Thyroid gland (tissue), 4 donors: ENCODE measurements around the gene MAGI1. TPM values are rescaled to one million over a fixed set of nuclear protein-coding genes. Genes with fewer than 3 reads are reported as not detected.
A peak's percentile ranks its signal among the peaks of the same experiment; 100 is the strongest.

Experiments used
- DNase-seq, 2 donors: peaks; one replicate each; pipeline ENCODE4 v3.0.0-alpha.2; 2019
- H3K27ac ChIP-seq, 3 donors: fragments of 200-600 bp; sonication (generic); 1 replicate in 2 of 3; 2 replicates in 1 of 3; pipeline ENCODE4 v1.5.1; 2016 to 2019; ENCODE audit warnings: mild to moderate bottlenecking in 1 of 3, moderate library complexity in 1 of 3
- H3K27me3 ChIP-seq: fragments of 200-600 bp; sonication (generic); one replicate; pipeline ENCODE4 v1.5.1; 2019
- H3K36me3 ChIP-seq, 2 donors: fragments of 200-600 bp; sonication (generic); one replicate each; pipeline ENCODE4 v1.5.1; 2016 to 2019
- H3K4me1 ChIP-seq, 2 donors: fragments of 200-600 bp; sonication (generic); one replicate each; pipeline ENCODE4 v1.5.1; 2017 to 2019
- H3K4me3 ChIP-seq, 3 donors: fragments of 200-600 bp; sonication (generic); replicated peaks in 1 of 3; 1 replicate in 2 of 3; 2 replicates in 1 of 3; pipeline ENCODE4 v1.5.1; 2016; ENCODE audit warnings: mild to moderate bottlenecking in 1 of 3
- H3K9me3 ChIP-seq: fragments of 200-600 bp; sonication (generic); one replicate; pipeline ENCODE4 v1.5.1; 2017
- POLR2A ChIP-seq, 2 donors: fragments of 450-650 bp; IDR thresholded peaks; one replicate each; pipeline ENCODE4 v1.6.1; 2017; ENCODE audit warnings: antibody characterized with exemption in 2 of 2, mild to moderate bottlenecking in 2 of 2, moderate library complexity in 1 of 2
- WGBS, 2 donors: methylation state at CpG; one replicate each; pipeline ENCODE4 v1.1.5; 2017; 5-methylcytosine and 5-hydroxymethylcytosine counted together
- intact Hi-C: fragments of 100-400 bp; cut with DNase I; formaldehyde crosslinking; loops from one replicate; pipeline ENCODE4 v1.15.1; 2023
- total RNA-seq, 4 donors: library from RNA; depleted of rRNA; stranded (reverse); fragments of >200 nt; gene quantifications; one replicate each; pipeline ENCODE4 v1.2.3, GENCODE V29; 2016
- TF ChIP-seq, protein P1 (sequence below), 6 experiments: fragments of 200-600 bp in 3 of 6; fragments of 450-650 bp in 3 of 6; sonication (generic) in 3 of 6; IDR thresholded peaks; one replicate each; pipeline ENCODE4 v1.5.1; 2016 to 2019; ENCODE audit warnings: antibody characterized with exemption in 6 of 6, mild to moderate bottlenecking in 2 of 6, inconsistent platforms in 1 of 6, moderate library complexity in 1 of 6

MAGI1 gene
- total RNA-seq, 4 donors from 2014 or later, result 60.5 to 123 (median 87.5) TPM

DNA sequence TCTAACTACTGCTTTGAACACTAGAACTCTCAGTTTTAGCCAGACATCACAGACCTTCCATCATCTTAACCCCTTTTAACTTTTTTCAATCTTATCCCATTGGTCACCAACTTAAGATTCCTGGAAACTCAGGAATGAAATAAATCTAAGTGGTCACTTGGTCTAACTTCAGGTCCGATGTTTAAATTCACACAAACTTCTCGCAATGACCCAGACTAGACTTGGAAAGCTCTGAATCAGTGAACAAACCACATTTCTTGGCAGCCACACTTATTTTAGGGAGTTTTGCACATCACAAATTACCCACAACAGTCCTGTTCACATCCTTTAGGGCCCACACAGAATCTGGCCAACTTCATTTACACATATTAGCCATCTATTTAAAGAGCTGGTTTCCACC lies 118.9 kb downstream of the MAGI1 start:
- no peak overlapping the region for H3K27ac ChIP-seq
- H3K4me3 ChIP-seq, result no peak overlapping the region
- intact Hi-C loops, result no loop called here
- H3K4me1 ChIP-seq, result no peaks in the 10 kb centered on the region
- H3K9me3 ChIP-seq, result no peaks in the 10 kb centered on the region
- H3K36me3 ChIP-seq, result no peaks in the 10 kb centered on the region
- TF ChIP-seq, protein P1, sequence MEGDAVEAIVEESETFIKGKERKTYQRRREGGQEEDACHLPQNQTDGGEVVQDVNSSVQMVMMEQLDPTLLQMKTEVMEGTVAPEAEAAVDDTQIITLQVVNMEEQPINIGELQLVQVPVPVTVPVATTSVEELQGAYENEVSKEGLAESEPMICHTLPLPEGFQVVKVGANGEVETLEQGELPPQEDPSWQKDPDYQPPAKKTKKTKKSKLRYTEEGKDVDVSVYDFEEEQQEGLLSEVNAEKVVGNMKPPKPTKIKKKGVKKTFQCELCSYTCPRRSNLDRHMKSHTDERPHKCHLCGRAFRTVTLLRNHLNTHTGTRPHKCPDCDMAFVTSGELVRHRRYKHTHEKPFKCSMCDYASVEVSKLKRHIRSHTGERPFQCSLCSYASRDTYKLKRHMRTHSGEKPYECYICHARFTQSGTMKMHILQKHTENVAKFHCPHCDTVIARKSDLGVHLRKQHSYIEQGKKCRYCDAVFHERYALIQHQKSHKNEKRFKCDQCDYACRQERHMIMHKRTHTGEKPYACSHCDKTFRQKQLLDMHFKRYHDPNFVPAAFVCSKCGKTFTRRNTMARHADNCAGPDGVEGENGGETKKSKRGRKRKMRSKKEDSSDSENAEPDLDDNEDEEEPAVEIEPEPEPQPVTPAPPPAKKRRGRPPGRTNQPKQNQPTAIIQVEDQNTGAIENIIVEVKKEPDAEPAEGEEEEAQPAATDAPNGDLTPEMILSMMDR (IDR thresholded peaks at IDR 0.05), result no peak
- TF ChIP-seq POLR2A (IDR thresholded peaks at IDR 0.05), result no peak
- no peaks in the 10 kb centered on the region for H3K27me3 ChIP-seq
- no peak for DNase-seq
- 85 to 87% methylated on average over 2 of the region's 2 CpGs for WGBS, 2 donors

DNA sequence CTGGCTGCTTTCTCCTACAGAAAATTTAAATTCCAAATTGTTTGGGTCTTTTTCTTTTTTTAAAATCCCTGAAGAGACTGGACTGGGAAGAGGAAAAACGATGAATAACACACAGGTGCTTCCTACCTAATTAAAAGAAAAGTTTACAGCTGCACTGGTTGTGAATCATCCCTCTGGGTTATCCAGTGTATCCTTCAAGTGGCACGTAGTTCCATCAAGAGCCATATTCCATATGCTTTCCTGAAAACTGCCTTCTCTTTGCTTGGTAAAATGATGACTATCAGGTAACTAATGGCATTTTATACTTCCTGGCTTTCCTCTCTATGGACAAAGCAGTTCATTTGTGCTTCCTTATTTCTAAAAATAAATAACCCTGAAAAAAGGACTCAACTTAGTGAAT lies 123.2 kb downstream of the MAGI1 start:
- Histone ChIP-seq H3K27me3 (no peaks in the 10 kb centered on the region), H3K36me3 (no peaks in the 10 kb centered on the region), H3K27ac (no peak overlapping the region), H3K4me1 (peaks cover 4 to 7% of the 10 kb centered on the region in 2 donors), H3K4me3 (no peak overlapping the region), H3K9me3 (no peaks in the 10 kb centered on the region)
- intact Hi-C loops, result no loop called here
- no peak for DNase-seq
- WGBS, 2 donors, result 72 to 86% methylated on average over 2 of the region's 2 CpGs
- TF ChIP-seq POLR2A (IDR thresholded peaks at IDR 0.05), result no peak
- TF ChIP-seq, protein P1 (IDR thresholded peaks at IDR 0.05), result no peak

DNA sequence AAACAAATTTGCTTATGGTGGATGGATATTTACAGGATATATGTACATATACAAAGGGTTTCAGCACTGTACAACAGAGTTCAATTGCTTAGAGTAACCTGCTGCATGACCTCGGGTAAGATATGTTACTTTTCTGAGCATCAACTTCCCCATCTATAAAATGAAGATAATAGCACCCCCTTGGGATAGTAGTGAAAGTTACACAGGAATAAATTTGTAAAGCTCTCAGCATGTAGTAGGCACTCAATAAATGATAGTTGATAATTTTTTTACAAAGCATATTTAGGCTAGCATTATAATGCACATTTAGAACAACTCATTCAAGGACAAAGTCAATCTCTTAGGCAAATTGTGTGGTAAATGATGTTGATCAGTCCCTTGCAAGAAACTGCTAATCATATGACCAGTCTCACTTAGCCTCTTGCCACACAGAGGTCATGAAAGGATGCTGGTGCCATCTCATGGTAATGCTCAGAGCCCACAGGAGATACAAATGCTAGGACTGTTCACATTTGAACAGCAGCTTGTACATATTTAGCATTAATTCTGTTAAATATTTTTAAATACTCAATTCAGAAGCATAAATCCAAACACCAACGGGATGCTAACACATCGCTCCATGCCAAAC lies 123.9 kb downstream of the MAGI1 start:
- H3K36me3 ChIP-seq, result no peaks in the 10 kb centered on the region
- no peaks in the 10 kb centered on the region for H3K27me3 ChIP-seq
- H3K9me3 ChIP-seq, result no peaks in the 10 kb centered on the region
- intact Hi-C loops, result no loop called here
- H3K27ac ChIP-seq, result no peak overlapping the region
- WGBS, 2 donors, result 88 to 94% methylated on average over 3 of the region's 3 CpGs
- TF ChIP-seq, protein P1 (IDR thresholded peaks at IDR 0.05), result peak in 1 of 6 experiments; percentile 19
- no peak for TF ChIP-seq POLR2A (IDR thresholded peaks at IDR 0.05)
- no peak overlapping the region for H3K4me3 ChIP-seq
- no peak for DNase-seq
- H3K4me1 ChIP-seq, result peaks cover 4 to 7% of the 10 kb centered on the region in 2 donors

DNA sequence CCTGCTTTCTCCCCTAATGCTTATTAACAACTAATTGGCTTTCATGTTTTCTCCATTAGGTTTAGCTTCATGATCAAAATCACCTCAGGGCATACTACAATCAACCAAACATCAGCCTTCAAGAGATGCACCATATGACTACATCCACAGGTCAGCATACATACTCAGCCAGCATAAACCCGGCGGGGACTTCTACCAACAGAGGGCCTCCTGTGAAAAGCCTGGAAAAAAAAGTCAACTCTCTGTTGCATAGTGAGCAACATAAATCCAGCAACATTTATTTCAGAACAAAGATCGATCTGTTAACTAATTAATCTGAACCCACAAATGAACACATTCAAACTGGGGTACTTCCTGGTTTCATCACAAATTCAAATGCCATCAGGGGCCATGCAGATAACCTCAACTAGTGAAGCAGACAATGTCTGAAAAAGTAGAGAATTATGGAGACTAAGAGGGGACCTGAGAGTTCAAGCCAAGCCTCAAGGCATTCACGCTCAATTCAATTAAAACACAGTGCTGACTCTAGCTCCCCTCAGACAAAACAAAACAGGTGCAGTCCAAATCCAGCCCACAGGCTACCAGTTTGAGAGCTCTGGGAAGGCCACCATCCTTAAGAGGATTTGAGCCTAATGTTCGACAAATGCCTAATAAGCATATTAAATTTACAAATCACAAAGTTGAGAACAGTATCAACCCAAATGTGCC lies 124.5 kb downstream of the MAGI1 start:
- Histone ChIP-seq H3K4me1 (peaks cover 4 to 7% of the 10 kb centered on the region in 2 donors), H3K9me3 (no peaks in the 10 kb centered on the region), H3K27me3 (no peaks in the 10 kb centered on the region), H3K27ac (no peak overlapping the region), H3K4me3 (no peak overlapping the region), H3K36me3 (no peaks in the 10 kb centered on the region)
- WGBS, 2 donors, result 78 to 86% methylated on average over 5 of the region's 5 CpGs
- DNase-seq, result no peak
- intact Hi-C loops, result no loop called here
- TF ChIP-seq, protein P1 (IDR thresholded peaks at IDR 0.05), result no peak
- TF ChIP-seq POLR2A (IDR thresholded peaks at IDR 0.05), result no peak

DNA sequence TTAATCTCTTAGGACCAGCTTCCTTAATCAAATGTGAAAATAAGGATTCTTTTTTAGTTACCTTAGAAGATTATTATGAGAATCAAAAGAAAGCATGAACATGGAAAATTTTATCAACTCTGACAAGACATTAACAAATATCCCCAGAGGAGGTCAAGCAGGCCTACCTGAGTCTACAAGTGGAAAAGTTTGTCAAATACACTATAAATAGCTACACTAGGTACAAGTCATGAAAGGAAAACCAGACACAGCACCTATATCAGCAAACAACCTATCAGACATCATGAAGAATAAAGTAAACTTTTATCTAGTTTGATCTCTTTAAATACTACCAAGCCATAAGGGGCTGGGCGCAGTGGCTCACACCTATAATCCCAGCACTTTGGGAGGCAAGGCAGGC lies 126.1 kb downstream of the MAGI1 start:
- peaks cover 6 to 7% of the 10 kb centered on the region in 2 donors for H3K4me1 ChIP-seq
- H3K27ac ChIP-seq, result peak overlapping the region in 1 of 3 donors; percentile 27

More for the DNA sequence above, 126.1 kb downstream of the MAGI1 start:
- no peaks in the 10 kb centered on the region for H3K27me3 ChIP-seq
- intact Hi-C loops, result no loop called here
- no peak for DNase-seq
- 100% methylated on average over 1 of the region's 1 CpG for WGBS, 2 donors
- no peak overlapping the region for H3K4me3 ChIP-seq
- TF ChIP-seq, protein P1 (IDR thresholded peaks at IDR 0.05), result no peak
- no peak for TF ChIP-seq POLR2A (IDR thresholded peaks at IDR 0.05)
- no peaks in the 10 kb centered on the region for H3K9me3 ChIP-seq
- H3K36me3 ChIP-seq, result no peaks in the 10 kb centered on the region
